ENCODE measurements around the gene EML6. TPM values are rescaled to one million over a fixed set of nuclear protein-coding genes. Genes with fewer than 3 reads are reported as not detected.

Gene EML6
- total RNA-seq, 1 experiment from 2014 or later: 1.5 TPM

DNA sequence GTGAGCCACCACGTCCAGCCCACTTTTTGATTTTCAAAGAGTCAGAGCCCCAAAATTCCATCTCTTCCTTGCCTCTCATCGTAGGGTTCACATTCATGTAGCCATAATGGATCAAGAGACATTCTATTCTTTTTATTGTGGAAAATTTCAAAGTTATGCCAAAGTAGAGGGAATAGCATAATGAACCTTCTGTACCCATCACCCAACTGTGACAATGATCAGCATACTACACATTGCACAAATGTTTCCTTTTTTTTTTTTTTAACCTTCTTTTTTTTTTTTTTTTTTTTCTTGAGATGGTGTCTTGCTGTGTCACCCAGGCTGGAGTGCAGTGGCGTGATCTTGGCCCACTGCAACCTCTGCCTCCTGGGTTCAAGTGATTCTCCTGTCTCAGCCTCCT, 162.4 kb downstream of the EML6 start:
- TF ChIP-seq, protein P1, sequence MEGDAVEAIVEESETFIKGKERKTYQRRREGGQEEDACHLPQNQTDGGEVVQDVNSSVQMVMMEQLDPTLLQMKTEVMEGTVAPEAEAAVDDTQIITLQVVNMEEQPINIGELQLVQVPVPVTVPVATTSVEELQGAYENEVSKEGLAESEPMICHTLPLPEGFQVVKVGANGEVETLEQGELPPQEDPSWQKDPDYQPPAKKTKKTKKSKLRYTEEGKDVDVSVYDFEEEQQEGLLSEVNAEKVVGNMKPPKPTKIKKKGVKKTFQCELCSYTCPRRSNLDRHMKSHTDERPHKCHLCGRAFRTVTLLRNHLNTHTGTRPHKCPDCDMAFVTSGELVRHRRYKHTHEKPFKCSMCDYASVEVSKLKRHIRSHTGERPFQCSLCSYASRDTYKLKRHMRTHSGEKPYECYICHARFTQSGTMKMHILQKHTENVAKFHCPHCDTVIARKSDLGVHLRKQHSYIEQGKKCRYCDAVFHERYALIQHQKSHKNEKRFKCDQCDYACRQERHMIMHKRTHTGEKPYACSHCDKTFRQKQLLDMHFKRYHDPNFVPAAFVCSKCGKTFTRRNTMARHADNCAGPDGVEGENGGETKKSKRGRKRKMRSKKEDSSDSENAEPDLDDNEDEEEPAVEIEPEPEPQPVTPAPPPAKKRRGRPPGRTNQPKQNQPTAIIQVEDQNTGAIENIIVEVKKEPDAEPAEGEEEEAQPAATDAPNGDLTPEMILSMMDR (conservative IDR thresholded peaks at IDR 0.05): no peak
- Histone ChIP-seq H2AK5ac (ENCODE audit: insufficient read length, low read length) (no peak overlapping the region), H3K4me1 (ENCODE audit: insufficient read depth, low read length) (no peaks in the 10 kb centered on the region), H4K5ac (ENCODE audit: insufficient read length, low read depth, low read length) (no peak overlapping the region), H3K79me1 (ENCODE audit: insufficient read depth, low read depth, low read length, poor library complexity, severe bottlenecking) (no peaks in the 10 kb centered on the region), H2BK15ac (ENCODE audit: low read depth, low read length) (no peak overlapping the region), H2BK12ac (ENCODE audit: insufficient read length, low read depth, low read length) (no peak overlapping the region), H2BK20ac (ENCODE audit: low read depth, low read length, poor library complexity, severe bottlenecking) (no peak overlapping the region), H3K4ac (ENCODE audit: low read depth, low read length) (no peak overlapping the region), H3K27ac (ENCODE audit: insufficient read length, low read depth, low read length) (no peak overlapping the region), H3K23me2 (ENCODE audit: insufficient read length, low read depth, low read length, poor library complexity, severe bottlenecking) (no peaks in the 10 kb centered on the region), H3K27me3 (ENCODE audit: insufficient read depth, low read length) (no peaks in the 10 kb centered on the region), H3T11ph (ENCODE audit: low read length) (no peak overlapping the region), H3K18ac (ENCODE audit: insufficient read length, low read depth, low read length) (no peak overlapping the region), H3K79me2 (ENCODE audit: insufficient read depth, low read length) (no peaks in the 10 kb centered on the region), H2AFZ (ENCODE audit: low read length) (no peak overlapping the region), H3K23ac (ENCODE audit: insufficient read length, low read depth, low read length) (no peak overlapping the region), H3K9ac (ENCODE audit: extremely low read depth, insufficient read length, low read length) (no peak overlapping the region), H3K9me3 (ENCODE audit: control insufficient read depth, low read depth, low read length) (no peaks in the 10 kb centered on the region), H4K20me1 (ENCODE audit: control insufficient read depth, insufficient read depth, insufficient read length) (no peaks in the 10 kb centered on the region), H3K56ac (ENCODE audit: insufficient read length, low read depth, low read length) (no peak overlapping the region), H2BK120ac (ENCODE audit: low read depth, low read length, poor library complexity, severe bottlenecking) (no peak overlapping the region), H3K4me2 (ENCODE audit: insufficient read depth, insufficient read length, low read length) (no peak overlapping the region), H3K14ac (ENCODE audit: insufficient read depth, low read length) (no peak overlapping the region), H4K8ac (replicated peaks; ENCODE audit: insufficient read length, low read depth, low read length) (no peak overlapping the region), H2BK5ac (ENCODE audit: insufficient read length, low read length) (no peak overlapping the region), H4K91ac (ENCODE audit: insufficient read length, low read depth, low read length) (no peak overlapping the region)
- WGBS (ENCODE audit: extremely low coverage, insufficient read length, low lambda C conversion rate): no CpG with 5 or more reads among the region's 3 CpGs
- no peak for DNase-seq
- H3K4me1 Mint-ChIP-seq: no peaks in the 10 kb centered on the region
- H3K27me3 Mint-ChIP-seq (ENCODE audit: low read depth): no peaks in the 10 kb centered on the region
- no peak overlapping the region for H3K4me3 Mint-ChIP-seq
- no peaks in the 10 kb centered on the region; a peak in 1 of 5 replicates for H3K9me3 Mint-ChIP-seq
- no peaks in the 10 kb centered on the region for H3K36me3 Mint-ChIP-seq (ENCODE audit: insufficient read depth in 1 of 3, low read depth in 3 of 3)
- no peak overlapping the region for H3K27ac Mint-ChIP-seq
